ENCODE data around the gene UGT1A8. TPM values are rescaled to one million over a fixed set of nuclear protein-coding genes. Genes with fewer than 3 reads are reported as not detected.
"Not testable (repeated sequence)": the region's sequence is repeated elsewhere in the genome, so short reads cannot be mapped to it uniquely, and the experiment has no call there.

UGT1A8 gene
- total RNA-seq, 1 experiment from 2014 or later: 15.1 TPM

GRCh38 chr2:233639860-233640259, 22.4 kb downstream of the UGT1A8 start:
- no peak for DNase-seq (ENCODE audit: low read depth)

GRCh38 chr2:233643128-233643527, 25.7 kb downstream of the UGT1A8 start:
- no peak for DNase-seq (ENCODE audit: low read depth)

GRCh38 chr2:233646033-233646432, 28.6 kb downstream of the UGT1A8 start:
- not testable (repeated sequence) for DNase-seq (ENCODE audit: low read depth)

GRCh38 chr2:233650981-233651380, 33.5 kb downstream of the UGT1A8 start:
- no peak for DNase-seq (ENCODE audit: low read depth)

- DNase-seq (ENCODE audit: low read depth): no peak
Measured at GRCh38 chr2:233651430-233651829, 34.0 kb downstream of the UGT1A8 start.

GRCh38 chr2:233654501-233654900, 37.1 kb downstream of the UGT1A8 start:
- DNase-seq (ENCODE audit: low read depth): no peak

GRCh38 chr2:233655043-233655442, 37.6 kb downstream of the UGT1A8 start:
- no peak for DNase-seq (ENCODE audit: low read depth)

- DNase-seq (ENCODE audit: low read depth): not testable (repeated sequence)
Measured at GRCh38 chr2:233655943-233656342, 38.5 kb downstream of the UGT1A8 start.

GRCh38 chr2:233656443-233656842, 39.0 kb downstream of the UGT1A8 start:
- no peak for DNase-seq (ENCODE audit: low read depth)

- DNase-seq (ENCODE audit: low read depth): no peak
Measured at GRCh38 chr2:233658610-233659009, 41.2 kb downstream of the UGT1A8 start.

- DNase-seq (ENCODE audit: low read depth): no peak
Measured at GRCh38 chr2:233663911-233664310, 46.5 kb downstream of the UGT1A8 start.

- DNase-seq (ENCODE audit: low read depth): no peak
Measured at GRCh38 chr2:233668605-233669260, 51.3 kb downstream of the UGT1A8 start.

GRCh38 chr2:233671290-233672161, 54.1 kb downstream of the UGT1A8 start, which contains the start of gene UGT1A9:
Gene UGT1A9 (plus strand): TSS chr2:233671898. CDS start chr2:233671935, 37 bp downstream.
- no peak for DNase-seq (ENCODE audit: low read depth)

GRCh38 chr2:233672886-233673285, 55.5 kb downstream of the UGT1A8 start:
- no peak for DNase-seq (ENCODE audit: low read depth)

GRCh38 chr2:233673896-233674295, 56.5 kb downstream of the UGT1A8 start:
- no peak for DNase-seq (ENCODE audit: low read depth)

- DNase-seq (ENCODE audit: low read depth): no peak
Measured at GRCh38 chr2:233674314-233674713, 56.9 kb downstream of the UGT1A8 start.

- no peak for DNase-seq (ENCODE audit: low read depth)
Measured at GRCh38 chr2:233674995-233675394, 57.6 kb downstream of the UGT1A8 start.

GRCh38 chr2:233676046-233676445, 58.6 kb downstream of the UGT1A8 start:
- peak; percentile 70 for DNase-seq (ENCODE audit: low read depth)

- no peak for DNase-seq (ENCODE audit: low read depth)
Measured at GRCh38 chr2:233679196-233679595, 61.8 kb downstream of the UGT1A8 start.

- DNase-seq (ENCODE audit: low read depth): no peak
Measured at GRCh38 chr2:233680361-233681045, 63.1 kb downstream of the UGT1A8 start.

- DNase-seq (ENCODE audit: low read depth): no peak
Measured at GRCh38 chr2:233681521-233682099, 64.2 kb downstream of the UGT1A8 start, which contains the start of gene UGT1A7. Gene UGT1A7 (plus strand): TSS chr2:233681901. CDS start chr2:233681938, 37 bp downstream.

GRCh38 chr2:233684640-233685039, 67.2 kb downstream of the UGT1A8 start:
- no peak for DNase-seq (ENCODE audit: low read depth)
